ENCODE measurements around the gene FAU.
A peak's percentile ranks its signal among the peaks of the same experiment; 100 is the strongest.

Gene FAU

DNA sequence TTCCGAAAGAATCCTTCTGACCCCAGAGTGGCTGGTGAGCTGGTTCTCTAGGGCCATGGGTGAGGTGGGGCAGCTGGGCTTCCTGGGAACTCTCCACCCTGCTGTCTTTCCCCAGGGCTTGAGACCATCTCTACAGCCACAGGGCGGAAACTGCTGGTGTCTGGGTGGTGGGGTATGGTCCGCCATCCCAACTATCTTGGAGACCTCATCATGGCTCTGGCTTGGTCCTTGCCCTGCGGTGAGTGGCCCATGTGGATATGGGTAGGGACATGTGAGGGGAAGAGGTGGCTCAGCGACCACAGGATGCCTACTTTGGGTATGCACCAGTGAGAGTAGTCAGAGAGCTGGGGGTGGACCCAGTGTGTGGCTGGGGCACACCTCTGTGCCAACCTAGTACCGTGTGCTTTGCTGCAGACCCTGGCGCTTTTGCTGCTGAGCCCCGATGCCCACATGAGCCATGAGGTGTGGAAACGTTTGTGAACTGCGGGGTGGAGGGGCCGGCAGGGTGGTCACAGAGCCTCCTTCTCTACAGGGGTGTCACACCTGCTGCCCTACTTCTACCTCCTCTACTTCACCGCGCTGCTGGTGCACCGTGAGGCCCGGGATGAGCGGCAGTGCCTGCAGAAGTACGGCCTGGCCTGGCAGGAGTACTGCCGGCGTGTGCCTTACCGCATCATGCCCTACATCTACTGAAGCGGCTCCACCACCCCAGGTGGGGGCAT lies 6.4 kb downstream of the FAU start:
- peaks cover 3 to 52% of the 10 kb centered on the region in 2 experiments; a peak in 2 of 3 replicates for H3K36me3 ChIP-seq (ENCODE audit: control insufficient read depth in 2 of 2, insufficient read depth in 1 of 2, low read length in 2 of 2)
- no peak overlapping the region for H3K4me3 ChIP-seq (ENCODE audit: low read depth, low read length)
- no peak overlapping the region for H3K27ac ChIP-seq (ENCODE audit: extremely low read depth, low read depth, low read length)
- POLR2A ChIA-PET, result interaction anchor here (1.1 to 1.7 kb wide), 3 partner anchors 18 to 90 kb away, joined by 3 read pairs; no protein-coding TSS in a partner anchor
- CTCF ChIA-PET, result interaction anchor here (0.9 to 2.9 kb wide), 3 partner anchors 16 to 269 kb away, joined by 3 to 11 read pairs (median 4); no protein-coding TSS in a partner anchor
- no peaks in the 10 kb centered on the region for H3K9me3 ChIP-seq (ENCODE audit: control insufficient read depth, insufficient read depth, low read depth, low read length)
- TF ChIP-seq, protein P1, sequence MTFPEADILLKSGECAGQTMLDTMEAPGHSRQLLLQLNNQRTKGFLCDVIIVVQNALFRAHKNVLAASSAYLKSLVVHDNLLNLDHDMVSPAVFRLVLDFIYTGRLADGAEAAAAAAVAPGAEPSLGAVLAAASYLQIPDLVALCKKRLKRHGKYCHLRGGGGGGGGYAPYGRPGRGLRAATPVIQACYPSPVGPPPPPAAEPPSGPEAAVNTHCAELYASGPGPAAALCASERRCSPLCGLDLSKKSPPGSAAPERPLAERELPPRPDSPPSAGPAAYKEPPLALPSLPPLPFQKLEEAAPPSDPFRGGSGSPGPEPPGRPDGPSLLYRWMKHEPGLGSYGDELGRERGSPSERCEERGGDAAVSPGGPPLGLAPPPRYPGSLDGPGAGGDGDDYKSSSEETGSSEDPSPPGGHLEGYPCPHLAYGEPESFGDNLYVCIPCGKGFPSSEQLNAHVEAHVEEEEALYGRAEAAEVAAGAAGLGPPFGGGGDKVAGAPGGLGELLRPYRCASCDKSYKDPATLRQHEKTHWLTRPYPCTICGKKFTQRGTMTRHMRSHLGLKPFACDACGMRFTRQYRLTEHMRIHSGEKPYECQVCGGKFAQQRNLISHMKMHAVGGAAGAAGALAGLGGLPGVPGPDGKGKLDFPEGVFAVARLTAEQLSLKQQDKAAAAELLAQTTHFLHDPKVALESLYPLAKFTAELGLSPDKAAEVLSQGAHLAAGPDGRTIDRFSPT (tag by site-specific recombination; IDR thresholded peaks at IDR 0.05), result 0 out of 2 replicates have a peak, but pooled peaks have one; percentile 24
- no peak for TF ChIP-seq ZNF521 (tag by site-specific recombination; IDR thresholded peaks at IDR 0.05)
- peaks cover 6% of the 10 kb centered on the region for H3K4me1 ChIP-seq (ENCODE audit: control insufficient read depth, insufficient read depth, low read length)

DNA sequence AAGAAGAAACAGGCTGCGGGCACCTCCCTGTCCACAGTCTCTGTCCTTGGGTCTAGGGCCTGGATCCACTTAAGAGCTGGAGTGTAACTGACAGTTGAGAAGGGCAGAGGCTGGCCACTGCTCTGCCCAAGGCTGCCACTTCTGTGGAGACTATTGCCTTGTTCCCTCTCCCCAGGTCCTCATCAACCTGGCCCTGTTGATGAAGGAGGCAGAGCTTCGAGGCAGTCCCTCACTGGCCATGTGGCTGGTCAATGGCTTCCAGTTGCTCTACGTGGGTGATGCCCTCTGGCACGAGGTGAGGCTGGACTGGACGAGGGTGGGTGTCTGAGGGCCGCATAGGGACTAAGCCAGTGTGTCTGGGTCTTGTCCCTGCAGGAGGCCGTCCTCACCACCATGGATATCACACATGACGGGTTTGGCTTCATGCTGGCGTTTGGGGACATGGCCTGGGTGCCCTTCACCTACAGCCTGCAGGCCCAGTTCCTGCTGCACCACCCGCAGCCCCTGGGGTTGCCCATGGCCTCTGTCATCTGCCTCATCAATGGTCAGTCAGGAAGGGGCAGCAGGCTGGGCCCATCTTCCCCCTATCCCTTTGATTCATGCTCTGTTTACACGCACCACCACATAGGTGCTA lies 7.3 kb downstream of the FAU start:
- no peak overlapping the region for H3K27ac ChIP-seq (ENCODE audit: extremely low read depth, low read depth, low read length)
- no peak for TF ChIP-seq ZNF792 (tag by site-specific recombination; IDR thresholded peaks at IDR 0.05)
- H3K4me1 ChIP-seq (ENCODE audit: control insufficient read depth, insufficient read depth, low read length), result peaks cover 6% of the 10 kb centered on the region
- peaks cover 3 to 46% of the 10 kb centered on the region in 2 experiments; a peak in 2 of 3 replicates for H3K36me3 ChIP-seq (ENCODE audit: control insufficient read depth in 2 of 2, insufficient read depth in 1 of 2, low read length in 2 of 2)
- no peak overlapping the region for H3K4me3 ChIP-seq (ENCODE audit: low read depth, low read length)
- POLR2A ChIA-PET, result interaction anchor here (1.7 to 5.0 kb wide), 3 partner anchors 7 to 74 kb away, joined by 3 to 57 read pairs (median 24); partner anchors contain the start of genes FAU, MRPL49 and VPS51
- H3K9me3 ChIP-seq (ENCODE audit: control insufficient read depth, insufficient read depth, low read depth, low read length), result no peaks in the 10 kb centered on the region
- CTCF ChIA-PET, result interaction anchor here (0.9 to 4.8 kb wide), 2 partner anchors 14 to 267 kb away, joined by 3 to 110 read pairs; partner anchors contain the start of gene VPS51

DNA sequence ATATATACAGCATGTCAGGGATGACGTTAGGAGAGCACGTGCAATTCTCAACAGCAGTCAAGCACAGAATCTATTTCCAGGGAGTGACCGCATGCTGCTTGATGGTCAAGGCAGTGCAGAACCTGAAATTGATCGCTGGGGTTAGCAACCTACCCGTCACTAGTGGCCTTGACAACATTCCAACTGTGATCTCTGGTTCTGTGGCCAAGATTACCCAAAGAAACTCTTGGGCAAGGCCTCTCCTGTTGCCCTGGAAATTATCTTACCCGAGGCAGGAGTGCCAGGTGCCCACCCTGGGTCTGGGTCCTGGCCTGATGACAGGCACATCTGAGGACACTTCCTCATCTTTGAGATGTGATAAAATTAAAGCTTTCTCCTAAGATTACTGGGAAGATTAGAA lies 8.1 kb downstream of the FAU start:
- CTCF ChIA-PET, result interaction anchor here (0.6 to 4.8 kb wide), 3 partner anchors 13 to 68 kb away, joined by 3 to 110 read pairs (median 3); partner anchors contain the start of gene VPS51
- Histone ChIP-seq H3K36me3 (ENCODE audit: control insufficient read depth in 2 of 2, insufficient read depth in 1 of 2, low read length in 2 of 2) (peaks cover under 1 to 46% of the 10 kb centered on the region in 2 experiments; a peak in 2 of 3 replicates), H3K27ac (ENCODE audit: extremely low read depth, low read depth, low read length) (no peak overlapping the region), H3K4me1 (ENCODE audit: control insufficient read depth, insufficient read depth, low read length) (peaks cover 6% of the 10 kb centered on the region), H3K9me3 (ENCODE audit: control insufficient read depth, insufficient read depth, low read depth, low read length) (no peaks in the 10 kb centered on the region), H3K4me3 (ENCODE audit: low read depth, low read length) (no peak overlapping the region)
- POLR2A ChIA-PET, result interaction anchor here (0.9 to 5.0 kb wide), 5 partner anchors 8 to 850 kb away, joined by 3 to 57 read pairs (median 4); partner anchors contain the start of genes FAU, MRPL49 and VPS51
- TF ChIP-seq, protein P2, sequence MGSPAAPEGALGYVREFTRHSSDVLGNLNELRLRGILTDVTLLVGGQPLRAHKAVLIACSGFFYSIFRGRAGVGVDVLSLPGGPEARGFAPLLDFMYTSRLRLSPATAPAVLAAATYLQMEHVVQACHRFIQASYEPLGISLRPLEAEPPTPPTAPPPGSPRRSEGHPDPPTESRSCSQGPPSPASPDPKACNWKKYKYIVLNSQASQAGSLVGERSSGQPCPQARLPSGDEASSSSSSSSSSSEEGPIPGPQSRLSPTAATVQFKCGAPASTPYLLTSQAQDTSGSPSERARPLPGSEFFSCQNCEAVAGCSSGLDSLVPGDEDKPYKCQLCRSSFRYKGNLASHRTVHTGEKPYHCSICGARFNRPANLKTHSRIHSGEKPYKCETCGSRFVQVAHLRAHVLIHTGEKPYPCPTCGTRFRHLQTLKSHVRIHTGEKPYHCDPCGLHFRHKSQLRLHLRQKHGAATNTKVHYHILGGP (tag by site-specific recombination; IDR thresholded peaks at IDR 0.05), result no peak
- TF ChIP-seq, protein P3, sequence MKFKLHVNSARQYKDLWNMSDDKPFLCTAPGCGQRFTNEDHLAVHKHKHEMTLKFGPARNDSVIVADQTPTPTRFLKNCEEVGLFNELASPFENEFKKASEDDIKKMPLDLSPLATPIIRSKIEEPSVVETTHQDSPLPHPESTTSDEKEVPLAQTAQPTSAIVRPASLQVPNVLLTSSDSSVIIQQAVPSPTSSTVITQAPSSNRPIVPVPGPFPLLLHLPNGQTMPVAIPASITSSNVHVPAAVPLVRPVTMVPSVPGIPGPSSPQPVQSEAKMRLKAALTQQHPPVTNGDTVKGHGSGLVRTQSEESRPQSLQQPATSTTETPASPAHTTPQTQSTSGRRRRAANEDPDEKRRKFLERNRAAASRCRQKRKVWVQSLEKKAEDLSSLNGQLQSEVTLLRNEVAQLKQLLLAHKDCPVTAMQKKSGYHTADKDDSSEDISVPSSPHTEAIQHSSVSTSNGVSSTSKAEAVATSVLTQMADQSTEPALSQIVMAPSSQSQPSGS (tag by site-specific recombination; IDR thresholded peaks at IDR 0.05; ENCODE audit: low read depth), result no peak
- TF ChIP-seq ZNF292 (tag by site-specific recombination; IDR thresholded peaks at IDR 0.05; ENCODE audit: borderline replicate concordance, low read depth), result no peak
- TF ChIP-seq ZNF658 (tag by site-specific recombination; IDR thresholded peaks at IDR 0.05), result no peak
- TF ChIP-seq ZNF701 (tag by site-specific recombination; IDR thresholded peaks at IDR 0.05), result no peak
- no peak for TF ChIP-seq ZFP69B (tag by site-specific recombination; IDR thresholded peaks at IDR 0.05)
- TF ChIP-seq KLF10 (tag by site-specific recombination; IDR thresholded peaks at IDR 0.05), result no peak
- no peak for TF ChIP-seq ZNF266 (tag by site-specific recombination; IDR thresholded peaks at IDR 0.05; ENCODE audit: low read depth)
- TF ChIP-seq, protein P4, sequence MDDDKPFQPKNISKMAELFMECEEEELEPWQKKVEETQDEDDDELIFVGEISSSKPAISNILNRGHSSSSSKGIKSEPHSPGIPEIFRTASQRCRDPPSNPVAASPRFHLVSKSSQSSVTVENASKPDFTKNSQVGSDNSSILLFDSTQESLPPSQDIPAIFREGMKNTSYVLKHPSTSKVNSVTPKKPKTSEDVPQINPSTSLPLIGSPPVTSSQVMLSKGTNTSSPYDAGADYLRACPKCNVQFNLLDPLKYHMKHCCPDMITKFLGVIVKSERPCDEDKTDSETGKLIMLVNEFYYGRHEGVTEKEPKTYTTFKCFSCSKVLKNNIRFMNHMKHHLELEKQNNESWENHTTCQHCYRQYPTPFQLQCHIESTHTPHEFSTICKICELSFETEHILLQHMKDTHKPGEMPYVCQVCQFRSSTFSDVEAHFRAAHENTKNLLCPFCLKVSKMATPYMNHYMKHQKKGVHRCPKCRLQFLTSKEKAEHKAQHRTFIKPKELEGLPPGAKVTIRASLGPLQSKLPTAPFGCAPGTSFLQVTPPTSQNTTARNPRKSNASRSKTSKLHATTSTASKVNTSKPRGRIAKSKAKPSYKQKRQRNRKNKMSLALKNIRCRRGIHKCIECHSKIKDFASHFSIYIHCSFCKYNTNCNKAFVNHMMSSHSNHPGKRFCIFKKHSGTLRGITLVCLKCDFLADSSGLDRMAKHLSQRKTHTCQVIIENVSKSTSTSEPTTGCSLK (tag by site-specific recombination; IDR thresholded peaks at IDR 0.05), result no peak

Measured in HEK293 (cell line).